K562 (cell line): ENCODE data around the gene RASSF6. TPM values are rescaled to one million over a fixed set of nuclear protein-coding genes. Genes with fewer than 3 reads are reported as not detected.

ENCODE experiments used
- ATAC-seq: fragments of 200-7000 bp; cut with Tn5 transposase; 3 replicates; pipeline ENCODE4 v1.9.1; 2020; ENCODE audit warnings: moderate library complexity
- BruUV-seq: library from RNA; stranded (reverse); fragments of 400-500 nt; replicated peaks from 2 replicates; lab custom pipeline; 2021; lab: Mats Ljungman, UMichigan
- CTCF ChIA-PET: fragments of 300-600 bp; formaldehyde crosslinking; extraction: SDS; loops from one replicate; lab custom pipeline; 2021; ENCODE audit warnings: low intra/inter-chr PET ratio; lab: Yijun Ruan, JAX
- POLR2A ChIA-PET: fragments of 300-600, 350-650 bp; sonication (Branson Sonifier 250); formaldehyde crosslinking; extraction: SDS; loops from one replicate; lab custom pipeline; 2021; ENCODE audit warnings: antibody characterized with exemption, inconsistent platforms; lab: Yijun Ruan, JAX
- DNase-seq, 4 experiments: peaks; one replicate each; pipeline versions ENCODE4 v3.0.0 to v3.0.0-alpha.2; 2011 to 2018; ENCODE audit warnings: low spot score in 3 of 4, mixed read lengths in 3 of 4; ENCODE audit errors: extremely low read depth in 1 of 4
- FAIRE-seq: peaks from 2 replicates; lab custom pipeline; 2011; peaks lifted over from hg19 to GRCh38; lab: Jason Lieb, UNC
- H2AFZ ChIP-seq: 2 replicates; pipeline ENCODE4 v1.6.0; 2011; ENCODE audit warnings: low read depth, low read length, control low read depth, inconsistent platforms
- H3K27ac ChIP-seq: fragments of 200-600 bp; 3 replicates; pipeline ENCODE4 v1.8.0; 2011; ENCODE audit warnings: low read depth, mild to moderate bottlenecking, control low read depth, inconsistent platforms, low read length, moderate library complexity, mixed read lengths; ENCODE audit errors: extremely low read depth
- H3K27me3 ChIP-seq, 2 experiments: fragments of 300-600 bp in 1 of 2; 2 replicates in 1 of 2; 3 replicates in 1 of 2; pipeline versions ENCODE4 v1.6.0 to v1.8.0; 2011; ENCODE audit warnings: inconsistent platforms in 2 of 2, low read length in 2 of 2, mild to moderate bottlenecking in 1 of 2, mixed read lengths in 1 of 2, moderate library complexity in 1 of 2; ENCODE audit not compliant: control insufficient read depth in 2 of 2, insufficient read depth in 2 of 2
- H3K36me3 ChIP-seq: fragments of 300-600 bp; 3 replicates; pipeline ENCODE4 v1.8.0; 2011; ENCODE audit warnings: mild to moderate bottlenecking, low read length, inconsistent platforms; ENCODE audit not compliant: control insufficient read depth, insufficient read depth
- H3K4me1 ChIP-seq, 2 experiments: fragments of 200-600 bp in 1 of 2; replicated peaks in 1 of 2; 2 replicates in 1 of 2; 3 replicates in 1 of 2; pipeline versions ENCODE4 v1.5.1 to v1.8.0; 2011; ENCODE audit warnings: inconsistent platforms in 2 of 2, low read length in 2 of 2, mild to moderate bottlenecking in 1 of 2, mixed read lengths in 1 of 2, moderate library complexity in 1 of 2; ENCODE audit not compliant: control insufficient read depth in 2 of 2, insufficient read depth in 2 of 2
- H3K4me2 ChIP-seq: 2 replicates; pipeline ENCODE4 v1.6.1; 2011; ENCODE audit warnings: low read length, control low read depth, inconsistent platforms, mixed read lengths; ENCODE audit not compliant: insufficient read depth
- H3K4me3 ChIP-seq: fragments of 200-600 bp; sonication (generic), shearing (Covaris generic); 2 replicates; pipeline ENCODE4 v1.5.1; 2016; ENCODE audit warnings: control low read depth, inconsistent platforms
- H3K79me2 ChIP-seq: fragments of 200-600 bp; 3 replicates; pipeline ENCODE4 v1.8.0; 2011; ENCODE audit warnings: low read length, inconsistent platforms; ENCODE audit not compliant: control insufficient read depth, insufficient read depth
- H3K9ac ChIP-seq, 2 experiments: 2 replicates each; pipeline versions ENCODE4 v1.6.0 to v1.6.1; 2011; ENCODE audit warnings: low read depth in 2 of 2, low read length in 2 of 2, control low read depth in 1 of 2, inconsistent platforms in 1 of 2, mild to moderate bottlenecking in 1 of 2, mixed read lengths in 1 of 2; ENCODE audit not compliant: insufficient read depth in 1 of 2
- H3K9me1 ChIP-seq: one replicate; pipeline ENCODE4 v1.6.0; 2011; ENCODE audit warnings: inconsistent platforms, mild to moderate bottlenecking, low read length, moderate library complexity; ENCODE audit not compliant: control insufficient read depth, insufficient read depth
- H3K9me3 ChIP-seq: replicated peaks from 2 replicates; pipeline ENCODE4 v1.5.1; 2011; ENCODE audit warnings: low read depth, low read length, inconsistent platforms; ENCODE audit not compliant: control insufficient read depth, insufficient read depth
- H4K20me1 ChIP-seq: replicated peaks from 2 replicates; pipeline ENCODE4 v1.6.1; 2011; ENCODE audit warnings: low read length, inconsistent platforms, mixed read lengths; ENCODE audit not compliant: control insufficient read depth, insufficient read depth
- CCNT2 ChIP-seq: IDR thresholded peaks from 2 replicates; pipeline ENCODE4 v1.6.1; 2011; ENCODE audit warnings: borderline replicate concordance, low read depth, mild to moderate bottlenecking, moderate library complexity, mixed read lengths, low read length; ENCODE audit not compliant: insufficient read length; ENCODE audit errors: extremely low read depth
- CREM ChIP-seq: IDR thresholded peaks from 2 replicates; pipeline ENCODE4 v1.6.1; 2014; ENCODE audit warnings: antibody characterized with exemption, low read depth
- JUND ChIP-seq, 2 experiments: IDR thresholded peaks; 2 replicates in 1 of 2; 3 replicates in 1 of 2; pipeline ENCODE4 v1.6.1; 2011; ENCODE audit warnings: borderline replicate concordance in 2 of 2, low read depth in 2 of 2, low read length in 2 of 2, improper control_type of control experiment in 1 of 2, missing biosample characterization in 1 of 2, missing genetic modification characterization in 1 of 2, missing genetic modification reagents in 1 of 2
- MXI1 ChIP-seq: IDR thresholded peaks from 2 replicates; pipeline ENCODE4 v1.6.1; 2011; ENCODE audit warnings: low read depth, mild to moderate bottlenecking, improper control_type of control experiment, low read length
- PHB ChIP-seq: fragments of 250-450 bp; sonication (Bioruptor Pico); IDR thresholded peaks from 2 replicates; pipeline ENCODE4 v1.5.0; 2021
- PKNOX1 ChIP-seq: fragments of 450-650 bp; IDR thresholded peaks from 2 replicates; pipeline ENCODE4 v1.6.1; 2016
- ZC3H11A ChIP-seq: IDR thresholded peaks from 2 replicates; pipeline ENCODE4 v1.6.1; 2012; ENCODE audit warnings: low read depth, low read length, improper control_type of control experiment
- ZNF780A ChIP-seq: fragments of 250-450 bp; sonication (Bioruptor Pico); IDR thresholded peaks from 2 replicates; pipeline ENCODE4 v1.5.0; 2021; ENCODE audit warnings: mild to moderate bottlenecking
- in situ Hi-C: fragments of 300-500 bp; cut with MboI; formaldehyde crosslinking; loops from 4 replicates; pipeline ENCODE4 v1.15.0; 2018; ENCODE audit warnings: inconsistent platforms, mixed read lengths
- intact Hi-C: fragments of 100-400 bp; cut with micrococcal nuclease; formaldehyde crosslinking; loops from 2 replicates; pipeline ENCODE4 v1.14.2; 2022
- polyA plus RNA-seq, 8 experiments: library from polyadenylated mRNA; depleted of rRNA in 4 of 8; stranded (reverse) in 5 of 8; unstranded in 3 of 8; fragments of >200 nt; fragmentation: Nextera tagmentation in 2 of 8; fragmentation: Illumina TruSeq in 1 of 8; extraction: Ambion mirVana in 2 of 8; extraction: Trizol in 1 of 8; gene quantifications; 2 replicates each; pipeline versions ENCODE4 v1.2.1 to v1.2.3, GENCODE V29; 2011 to 2014; ENCODE audit warnings: inconsistent platforms in 1 of 8, missing spikeins in 1 of 8
- total RNA-seq, 7 experiments: library from RNA; depleted of rRNA in 6 of 7; stranded (reverse); fragments of >200 nt in 6 of 7; fragmentation: Illumina TruSeq in 2 of 7; extraction: Trizol in 2 of 7; gene quantifications; 2 replicates each; pipeline versions ENCODE4 v1.2.1 to v1.2.3, GENCODE V29; 2011 to 2021; ENCODE audit warnings: low replicate concordance in 1 of 7

RASSF6 gene
- total and polyA plus RNA-seq, 9 of the 15 experiments (the other 6 are each of a cell fraction or from before 2014, with no cell fraction given): under 0.01 to 0.25 (median 0.06) TPM; not detected in 1

- ATAC-seq: no peak
- H3K4me2 ChIP-seq: no peak overlapping the region
- no peaks in the 10 kb centered on the region for H3K27me3 ChIP-seq
- no peaks in the 10 kb centered on the region for H3K9me3 ChIP-seq
- no peak for FAIRE-seq
- H4K20me1 ChIP-seq: no peaks in the 10 kb centered on the region
- no peak for DNase-seq
- no peaks in the 10 kb centered on the region for H3K36me3 ChIP-seq
- no peak overlapping the region for H2AFZ ChIP-seq
- ChIA-PET POLR2A (interaction anchor here (0.7 kb wide), 1 partner anchor 1200 kb away, joined by 3 read pairs; no protein-coding TSS in a partner anchor), CTCF (no interaction called here)
- TF ChIP-seq MXI1 (no peak), JUND (IDR thresholded peaks at IDR 0.05; ENCODE audit: borderline replicate concordance, low read depth, low read length) (no peak), JUND (tag; IDR thresholded peaks at IDR 0.05; ENCODE audit: borderline replicate concordance, low read depth, low read length) (no peak), PHB (CRISPR knock-in tag) (no peak), CCNT2 (no peak), PKNOX1 (no peak), ZC3H11A (no peak), ZNF780A (no peak), CREM (no peak)
- H3K4me1 ChIP-seq: no peaks in the 10 kb centered on the region
- no peaks in the 10 kb centered on the region for H3K9me1 ChIP-seq
- H3K9ac ChIP-seq: no peak overlapping the region
- no peaks in the 10 kb centered on the region for H3K79me2 ChIP-seq
- in situ Hi-C loops (no loop called here), intact Hi-C loops (loop anchor here (10.0 kb wide), 2 partner anchors 229 to 339 kb away; no protein-coding TSS in a partner anchor)
- H3K4me3 ChIP-seq: no peak overlapping the region
- no peak overlapping the region for H3K27ac ChIP-seq
- BruUV-seq: no TSS peak
Measured at GRCh38 chr4:73575660-73576059, 44.6 kb downstream of the RASSF6 start.
